Activated CD4-positive, CD25-positive, alpha-beta regulatory T cell treated with anti-CD3 and anti-CD28 coated beads, Interleukin-2, amount 50 U/mL, for 24 hours (primary cell): ENCODE measurements around the gene HOXA11.

ENCODE experiments used
- ATAC-seq, 2 donors: fragments of 150-1000 bp; cut with Tn5 transposase; one replicate each; pipeline ENCODE4 v1.10.0; 2021; ENCODE audit warnings: mild to moderate bottlenecking in 1 of 2, moderate library complexity in 1 of 2

Gene HOXA11

GRCh38 chr7:27192546-27193334 is 7.7 kb upstream of the HOXA11 start:
- ATAC-seq, result peak; percentile 36 to 57

GRCh38 chr7:27191833-27192545 is 7.0 kb upstream of the HOXA11 start:
- no peak for ATAC-seq

GRCh38 chr7:27191161-27191731 is 6.2 kb upstream of the HOXA11 start:
- ATAC-seq, result no peak

- ATAC-seq, result no peak
These were observed 5.1 kb upstream of the HOXA11 start for GRCh38 chr7:27189997-27190748.

GRCh38 chr7:27189295-27189996 is 4.4 kb upstream of the HOXA11 start:
- ATAC-seq, result no peak

- no peak for ATAC-seq
These were observed 3.6 kb upstream of the HOXA11 start for GRCh38 chr7:27188386-27189294.

- no peak for ATAC-seq
These were observed 2.7 kb upstream of the HOXA11 start for GRCh38 chr7:27187475-27188385.

GRCh38 chr7:27186668-27187474 is 1.8 kb upstream of the HOXA11 start:
- ATAC-seq, result no peak

GRCh38 chr7:27185854-27186667 is 1.0 kb upstream of the HOXA11 start:
- no peak for ATAC-seq

GRCh38 chr7:27184337-27185012 is 557 bp downstream of the HOXA11 start:
- peak; percentile 30 to 31 for ATAC-seq

- no peak for ATAC-seq
These were observed 1.2 kb downstream of the HOXA11 start for GRCh38 chr7:27183682-27184336.

- ATAC-seq, result no peak
These were observed 2.0 kb downstream of the HOXA11 start for GRCh38 chr7:27182861-27183681.

- no peak for ATAC-seq
These were observed 2.7 kb downstream of the HOXA11 start for GRCh38 chr7:27182285-27182841.

- ATAC-seq, result no peak
These were observed 3.2 kb downstream of the HOXA11 start for GRCh38 chr7:27181795-27182275.
